NB4 (cell line): ENCODE results near the gene PNRC1.

Source experiments
- CTCF ChIP-seq: IDR thresholded peaks from one replicate; pipeline ENCODE4 v1.5.1; 2012; ENCODE audit warnings: low read depth, low read length
- MAX ChIP-seq: IDR thresholded peaks from 2 replicates; pipeline ENCODE4 v1.6.1; 2011; ENCODE audit warnings: low read depth, low read length
- MYC ChIP-seq: IDR thresholded peaks from 2 replicates; pipeline ENCODE4 v1.6.1; 2011; ENCODE audit warnings: low read depth, low read length
- POLR2A ChIP-seq: IDR thresholded peaks from 2 replicates; pipeline ENCODE4 v1.6.1; 2011; ENCODE audit warnings: mild to moderate bottlenecking; ENCODE audit not compliant: insufficient read length; ENCODE audit errors: extremely low read depth

GRCh38 chr6:89045576-89045975, 35.0 kb upstream of the PNRC1 start:
- TF ChIP-seq CTCF = no peak
- TF ChIP-seq MYC = no peak
- no peak for TF ChIP-seq POLR2A
- TF ChIP-seq MAX = no peak
